GM19240 (cell line): ENCODE measurements around the gene RPUSD2.

ENCODE experiments used
- DNase-seq: peaks from one replicate; pipeline ENCODE4 v3.0.0; 2011; ENCODE audit warnings: low spot score; ENCODE audit not compliant: insufficient read length

Gene RPUSD2, protein sequence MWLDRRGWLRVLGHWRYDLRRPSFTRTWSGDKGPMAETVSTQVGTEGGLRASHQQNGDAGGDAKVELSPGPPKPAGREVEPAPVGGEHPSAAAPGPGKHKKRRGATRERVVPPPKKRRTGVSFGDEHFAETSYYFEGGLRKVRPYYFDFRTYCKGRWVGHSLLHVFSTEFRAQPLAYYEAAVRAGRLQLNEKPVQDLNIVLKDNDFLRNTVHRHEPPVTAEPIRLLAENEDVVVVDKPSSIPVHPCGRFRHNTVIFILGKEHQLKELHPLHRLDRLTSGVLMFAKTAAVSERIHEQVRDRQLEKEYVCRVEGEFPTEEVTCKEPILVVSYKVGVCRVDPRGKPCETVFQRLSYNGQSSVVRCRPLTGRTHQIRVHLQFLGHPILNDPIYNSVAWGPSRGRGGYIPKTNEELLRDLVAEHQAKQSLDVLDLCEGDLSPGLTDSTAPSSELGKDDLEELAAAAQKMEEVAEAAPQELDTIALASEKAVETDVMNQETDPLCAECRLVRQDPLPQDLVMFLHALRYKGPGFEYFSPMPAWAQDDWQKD

DNA sequence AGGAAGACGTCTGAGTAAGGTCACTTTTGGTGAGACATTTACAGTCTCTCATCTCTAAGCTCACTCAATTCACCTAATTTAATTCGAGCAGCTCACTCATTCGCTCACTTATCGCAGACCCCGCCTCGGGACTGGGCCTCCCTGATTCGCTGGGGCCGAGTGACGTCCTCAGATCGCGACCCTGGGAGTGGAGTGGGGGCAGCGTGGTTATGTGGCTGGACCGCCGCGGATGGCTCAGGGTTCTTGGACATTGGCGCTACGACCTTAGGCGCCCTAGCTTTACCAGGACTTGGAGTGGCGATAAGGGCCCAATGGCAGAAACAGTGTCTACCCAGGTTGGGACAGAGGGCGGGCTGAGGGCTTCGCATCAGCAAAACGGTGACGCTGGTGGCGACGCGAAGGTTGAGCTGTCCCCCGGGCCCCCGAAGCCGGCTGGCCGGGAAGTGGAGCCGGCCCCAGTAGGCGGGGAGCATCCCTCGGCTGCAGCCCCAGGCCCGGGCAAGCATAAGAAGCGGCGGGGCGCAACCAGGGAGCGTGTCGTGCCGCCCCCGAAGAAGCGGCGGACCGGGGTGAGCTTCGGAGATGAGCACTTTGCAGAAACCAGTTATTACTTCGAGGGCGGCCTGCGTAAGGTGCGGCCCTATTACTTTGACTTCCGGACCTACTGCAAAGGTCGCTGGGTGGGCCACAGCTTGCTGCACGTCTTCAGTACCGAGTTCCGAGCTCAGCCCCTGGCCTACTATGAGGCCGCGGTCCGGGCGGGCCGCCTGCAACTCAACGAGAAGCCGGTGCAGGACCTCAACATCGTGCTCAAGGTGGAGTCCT is at the start of gene RPUSD2:
TSS of gene RPUSD2 (plus strand) at position 171 of the 825 bp plus-strand sequence. CDS start at position 210, 39 bp downstream.
- DNase-seq: peak; percentile 76

DNA sequence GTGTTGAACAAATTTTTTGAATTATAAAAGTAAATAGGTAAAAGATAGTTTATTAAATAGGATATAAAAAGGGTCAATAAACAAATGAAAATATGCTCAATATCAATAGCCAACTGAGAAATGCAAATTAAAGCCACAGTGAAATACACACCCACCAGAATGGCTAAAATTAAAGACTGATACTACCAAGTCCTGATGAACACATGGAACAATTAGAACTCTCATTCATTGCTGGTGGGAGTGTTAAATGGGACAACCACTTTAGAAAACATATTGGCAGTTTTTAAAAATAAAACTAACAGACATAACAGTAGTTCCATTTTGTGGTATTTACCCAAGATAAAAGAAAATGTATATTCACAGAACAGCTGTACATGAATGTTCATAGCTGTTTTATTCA is 45.5 kb upstream of the RPUSD2 start:
- no peak for DNase-seq

DNA sequence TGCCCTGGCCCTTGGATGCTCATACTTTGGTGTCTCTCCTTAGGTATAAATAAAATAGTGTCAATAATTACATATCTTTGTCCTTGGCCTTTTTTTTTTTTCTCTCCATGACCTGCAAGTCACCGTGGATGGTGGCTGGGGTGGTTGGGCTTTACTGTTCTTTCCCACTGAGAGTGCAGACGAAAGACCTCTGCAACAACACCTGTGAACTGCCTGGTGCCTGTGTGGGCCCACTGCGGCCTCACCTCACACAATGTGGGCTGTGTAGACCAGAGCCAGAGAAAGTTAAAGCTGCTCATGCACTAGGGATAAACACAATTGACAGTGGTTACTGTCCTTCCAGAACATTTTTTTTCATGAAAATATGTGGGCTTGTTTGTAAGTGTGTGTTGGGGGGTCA is 43.2 kb upstream of the RPUSD2 start:
- no peak for DNase-seq

DNA sequence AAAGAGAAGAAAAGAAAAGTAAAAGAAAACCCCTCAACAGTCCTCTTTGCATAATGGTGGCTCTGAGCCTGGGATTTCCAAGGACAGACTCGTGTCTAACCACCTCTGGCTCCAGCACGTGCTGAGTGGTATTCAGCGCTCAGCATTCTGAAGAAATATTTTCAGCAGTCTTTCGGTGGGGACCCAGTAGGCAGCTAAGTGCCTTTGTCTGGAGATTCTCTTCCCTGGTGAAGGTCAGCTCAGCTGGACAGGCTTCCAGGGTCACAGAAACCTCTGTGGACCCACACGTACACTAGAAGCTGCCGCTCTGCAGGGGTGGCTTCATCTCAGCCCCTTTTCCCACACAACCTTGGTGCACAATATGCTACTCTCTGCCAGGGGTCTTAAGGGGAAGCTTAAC is 40.3 kb upstream of the RPUSD2 start:
- DNase-seq: no peak

DNA sequence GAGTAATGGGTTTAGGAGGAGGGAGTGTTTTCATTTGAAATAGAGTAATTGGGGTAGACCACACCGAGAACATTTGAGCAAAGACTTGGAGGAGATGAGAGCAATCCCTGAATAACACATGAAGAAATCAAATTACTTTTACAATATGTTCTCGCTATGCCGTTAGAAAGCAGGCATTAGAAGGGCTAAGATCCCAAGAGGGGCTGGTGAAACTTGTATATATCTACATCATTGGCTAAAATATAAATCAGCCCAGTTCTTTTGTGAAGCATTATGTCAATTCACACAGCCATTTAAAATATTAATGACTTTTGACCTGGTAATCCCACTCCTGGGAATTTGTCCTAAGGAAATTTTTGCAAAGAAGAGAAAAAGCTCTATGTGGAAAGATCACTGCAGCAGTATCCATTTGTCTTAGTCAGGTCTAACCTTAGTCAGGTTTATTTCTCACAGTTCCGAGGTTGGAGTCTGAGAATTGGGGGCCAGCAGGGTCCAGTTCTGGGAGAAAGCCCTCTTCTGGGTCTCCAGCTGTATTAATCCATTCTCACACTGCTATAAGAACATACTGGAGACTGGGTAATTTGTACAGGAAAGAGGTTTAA is 35.2 kb upstream of the RPUSD2 start:
- DNase-seq: no peak

DNA sequence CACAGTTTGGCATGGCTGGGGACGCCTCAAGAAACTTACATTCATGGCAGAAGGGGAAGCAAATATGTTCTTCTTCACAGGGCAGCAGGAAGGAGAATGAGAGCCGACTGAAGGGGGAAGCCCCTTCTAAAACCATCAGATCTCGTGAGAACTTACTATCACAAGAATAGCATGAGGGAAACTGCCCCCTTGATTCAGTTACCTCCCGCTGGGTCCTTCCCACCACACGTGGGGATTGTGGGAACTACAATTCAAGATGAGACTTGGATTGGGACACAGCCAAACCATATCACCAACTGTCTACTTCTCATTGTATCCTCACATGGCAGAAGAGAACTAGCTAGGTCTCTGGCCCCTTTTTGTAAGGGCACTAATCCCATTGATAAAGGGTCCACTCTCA is 34.7 kb upstream of the RPUSD2 start:
- DNase-seq: no peak

DNA sequence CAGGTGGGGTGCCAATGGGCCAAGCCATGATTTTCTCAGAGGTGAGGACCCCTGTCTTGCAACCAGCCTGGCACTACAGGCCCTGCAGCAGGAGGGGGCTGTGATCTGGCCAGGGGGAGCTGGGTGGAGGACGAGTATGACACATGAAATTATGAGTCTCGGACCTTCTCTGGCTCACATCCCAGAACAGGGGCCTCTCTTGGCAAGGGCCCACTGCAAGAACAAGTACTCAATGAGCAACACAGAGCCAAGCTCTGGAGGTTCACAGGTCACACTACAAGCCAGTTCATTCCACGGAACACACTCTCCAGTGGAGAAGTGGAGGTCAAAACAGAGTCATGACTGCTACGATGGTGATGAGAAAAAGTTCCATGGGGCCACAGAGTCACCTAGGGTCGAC is 32.6 kb upstream of the RPUSD2 start:
- DNase-seq: no peak

DNA sequence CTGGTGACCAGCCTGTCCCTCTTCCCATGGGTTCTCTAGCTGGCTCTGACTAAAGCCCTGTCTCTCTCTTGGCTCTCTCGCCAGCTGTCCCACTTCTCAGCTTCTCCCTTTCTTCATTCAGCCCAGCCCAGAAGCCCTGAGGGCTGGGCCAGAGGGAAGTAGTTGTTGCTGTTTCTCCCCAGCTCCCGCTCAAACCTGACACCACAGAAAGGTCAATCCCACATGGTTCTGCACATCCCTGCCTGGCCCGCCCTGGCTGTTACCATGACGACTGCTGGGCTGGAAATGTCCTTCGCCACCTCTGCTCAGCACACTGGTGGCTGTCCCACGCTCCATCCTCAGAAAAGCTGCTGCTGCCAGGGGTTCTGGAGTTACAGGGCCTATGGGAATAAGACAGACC is 30.1 kb upstream of the RPUSD2 start:
- no peak for DNase-seq

DNA sequence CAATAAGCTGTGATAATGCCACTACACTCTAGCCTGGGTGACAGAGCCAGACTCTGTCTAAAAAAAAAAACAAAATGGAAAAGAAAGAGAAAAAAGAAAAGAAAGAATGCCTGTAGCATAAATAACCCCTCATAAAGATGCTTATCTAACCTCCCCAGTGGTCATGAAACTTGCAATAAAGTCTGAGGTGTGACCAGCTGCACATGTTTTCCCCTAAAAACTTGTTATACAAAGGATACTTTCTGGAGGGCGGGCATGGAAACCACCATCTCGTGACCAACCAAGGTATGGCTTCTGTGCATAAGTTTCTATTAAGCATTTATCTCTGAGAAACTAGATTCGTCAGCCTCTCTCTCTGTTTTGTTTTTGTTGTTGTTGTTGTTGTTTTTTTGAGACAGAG is 26.0 kb upstream of the RPUSD2 start:
- no peak for DNase-seq

DNA sequence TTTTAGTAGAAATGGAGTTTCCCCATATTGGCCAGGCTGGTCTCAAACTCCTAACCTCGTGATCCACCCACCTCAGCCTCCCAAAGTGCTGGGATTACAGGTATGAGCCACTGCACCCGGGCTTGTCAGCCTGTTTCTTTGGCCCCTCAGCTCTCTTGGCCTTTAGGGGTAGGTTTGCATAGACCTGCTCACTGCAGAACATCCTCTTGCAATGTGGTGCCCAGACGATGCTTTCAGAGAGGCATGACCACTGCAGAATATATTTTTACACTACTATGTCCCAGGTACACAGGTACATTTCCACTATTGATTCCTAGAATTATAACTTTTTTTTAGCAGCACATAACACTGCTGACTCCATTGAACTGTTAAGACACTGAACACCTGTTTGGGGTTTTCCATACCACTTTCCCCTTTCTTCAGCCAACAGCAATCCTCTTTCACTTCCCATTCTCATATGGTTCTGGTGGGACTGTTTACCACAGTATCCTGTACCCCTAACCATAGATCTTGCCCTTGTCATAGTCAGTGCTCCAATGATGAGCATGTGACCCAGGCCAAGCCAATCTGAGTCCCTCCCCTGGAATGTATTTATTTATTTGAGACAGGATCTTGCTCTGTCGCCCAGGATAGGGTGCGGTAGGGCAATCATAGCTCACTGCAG is 25.3 kb upstream of the RPUSD2 start:
- peak; percentile 21 for DNase-seq

DNA sequence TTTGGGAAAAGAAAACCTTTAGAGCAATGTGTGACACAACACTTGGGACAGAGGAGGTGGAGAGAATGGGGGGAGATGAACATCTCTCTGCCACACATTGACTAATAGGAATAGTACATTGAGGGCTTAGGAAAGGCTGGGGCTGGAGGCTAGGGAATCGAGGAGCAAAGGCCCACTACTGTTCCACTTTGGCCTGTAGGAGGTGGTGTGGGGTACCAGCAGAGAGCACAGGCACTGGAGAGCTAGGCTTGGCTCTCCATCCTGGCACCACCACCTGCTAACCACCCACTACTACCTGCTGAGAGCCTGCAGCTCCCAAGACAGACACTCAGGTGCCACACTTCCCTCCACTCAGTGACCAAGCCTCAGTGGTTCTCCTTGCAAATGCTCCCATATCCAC is 23.6 kb upstream of the RPUSD2 start:
- no peak for DNase-seq

DNA sequence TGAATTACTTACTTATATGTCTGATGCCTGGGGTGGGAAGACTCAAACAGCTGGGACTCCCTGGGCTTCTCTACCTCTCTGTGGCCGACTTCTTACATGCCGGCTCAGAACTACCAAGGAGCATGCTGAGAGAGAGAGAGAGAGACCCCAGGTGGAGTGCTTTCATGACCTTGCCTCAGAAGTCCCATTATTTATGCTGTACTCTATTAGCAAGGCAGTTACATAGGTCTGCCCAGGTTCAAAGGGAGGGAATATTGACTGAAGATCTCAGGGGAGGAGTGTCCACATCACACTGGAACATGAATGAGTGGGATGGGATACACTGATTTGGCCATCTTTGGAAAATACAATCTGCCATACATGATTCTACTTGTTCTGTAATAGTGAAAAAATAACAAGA is 20.5 kb upstream of the RPUSD2 start:
- DNase-seq: no peak

DNA sequence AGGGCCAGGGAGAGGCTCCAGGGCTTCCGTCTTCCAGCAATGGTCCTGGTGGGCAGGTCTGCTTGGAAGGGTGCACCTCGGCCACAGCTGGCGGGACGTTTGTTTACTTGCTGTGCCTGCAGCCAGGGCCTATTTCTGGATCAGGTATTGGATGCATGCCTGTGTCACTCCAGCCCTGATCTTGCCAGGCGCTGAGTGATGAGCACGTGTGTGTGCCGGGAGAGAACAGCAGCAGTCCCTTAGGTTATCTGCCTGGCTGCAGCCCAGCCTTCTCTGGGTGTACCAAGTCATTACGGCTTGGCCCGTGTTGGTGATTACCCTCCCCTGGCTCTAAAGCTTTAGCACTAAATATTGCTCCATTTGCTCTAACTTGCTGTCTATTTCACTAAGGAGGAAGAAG is 19.2 kb upstream of the RPUSD2 start:
- DNase-seq: no peak

DNA sequence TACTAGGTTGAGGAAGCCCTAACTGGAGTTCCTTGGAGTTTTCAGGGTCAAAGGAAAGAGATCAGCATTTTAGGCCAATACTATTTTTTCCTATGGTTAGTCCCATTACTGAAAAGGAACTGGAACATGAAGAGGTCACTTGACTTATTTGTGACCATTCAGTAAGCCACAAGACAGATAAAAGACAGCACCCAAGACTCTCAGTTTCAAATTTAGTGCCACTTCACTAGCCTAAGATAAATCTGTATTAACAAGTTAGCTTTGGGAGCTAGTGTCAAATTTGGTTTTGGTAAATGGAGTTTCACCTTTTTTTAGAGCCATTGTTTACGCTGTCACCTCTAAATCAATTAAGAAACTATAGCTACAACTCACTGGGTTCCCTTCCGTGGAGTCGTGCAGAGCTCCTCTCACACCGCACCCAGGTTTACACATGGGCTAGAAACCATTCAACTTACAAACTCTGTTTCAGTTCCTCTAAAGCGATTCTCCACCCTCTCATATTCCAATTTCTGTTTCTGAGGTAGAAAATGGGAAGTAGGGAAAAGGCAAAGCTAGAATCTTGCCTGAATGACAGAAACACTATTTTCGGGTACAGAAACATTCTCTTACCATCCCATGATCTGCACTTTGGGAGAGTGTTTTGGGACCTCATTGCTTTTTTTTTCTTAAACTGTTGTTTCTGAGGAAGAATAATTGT is 18.6 kb upstream of the RPUSD2 start:
- peak; percentile 48 for DNase-seq

DNA sequence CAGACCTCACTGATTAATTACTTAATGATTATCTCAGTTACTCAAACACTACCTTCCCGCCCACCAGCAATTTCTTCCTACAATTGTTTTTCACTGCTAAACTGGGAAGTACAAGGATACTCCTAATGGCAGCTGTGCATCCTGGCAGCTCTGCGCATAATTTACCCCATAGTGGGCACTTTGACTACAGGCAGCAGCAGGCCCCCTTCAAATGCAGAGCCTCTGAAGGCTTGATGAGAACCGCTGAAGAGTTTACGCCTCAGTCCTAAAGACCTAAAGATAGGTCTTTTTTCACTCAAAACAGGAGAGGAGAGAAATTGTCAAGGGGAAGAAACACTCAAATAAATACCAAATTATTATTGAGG is 15.0 kb upstream of the RPUSD2 start:
- no peak for DNase-seq

DNA sequence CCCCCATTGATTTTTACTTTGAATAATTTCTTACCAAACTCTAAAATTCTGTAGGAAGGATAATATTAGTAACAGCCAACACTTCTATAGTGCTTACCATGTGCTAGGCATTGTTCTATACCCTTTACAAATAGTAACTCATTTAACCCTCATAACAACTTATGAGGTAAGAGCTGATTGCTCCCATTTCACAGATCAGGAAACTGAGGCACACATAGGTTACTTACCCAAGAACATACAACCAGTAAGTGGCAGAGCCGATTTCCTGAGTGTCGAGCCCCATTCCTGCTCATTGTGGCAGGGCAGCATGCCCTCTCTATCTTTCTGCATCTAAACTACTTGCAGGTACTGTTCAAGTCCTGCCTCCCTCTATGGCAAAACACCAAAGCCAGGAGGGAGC is 13.2 kb upstream of the RPUSD2 start:
- no peak for DNase-seq

DNA sequence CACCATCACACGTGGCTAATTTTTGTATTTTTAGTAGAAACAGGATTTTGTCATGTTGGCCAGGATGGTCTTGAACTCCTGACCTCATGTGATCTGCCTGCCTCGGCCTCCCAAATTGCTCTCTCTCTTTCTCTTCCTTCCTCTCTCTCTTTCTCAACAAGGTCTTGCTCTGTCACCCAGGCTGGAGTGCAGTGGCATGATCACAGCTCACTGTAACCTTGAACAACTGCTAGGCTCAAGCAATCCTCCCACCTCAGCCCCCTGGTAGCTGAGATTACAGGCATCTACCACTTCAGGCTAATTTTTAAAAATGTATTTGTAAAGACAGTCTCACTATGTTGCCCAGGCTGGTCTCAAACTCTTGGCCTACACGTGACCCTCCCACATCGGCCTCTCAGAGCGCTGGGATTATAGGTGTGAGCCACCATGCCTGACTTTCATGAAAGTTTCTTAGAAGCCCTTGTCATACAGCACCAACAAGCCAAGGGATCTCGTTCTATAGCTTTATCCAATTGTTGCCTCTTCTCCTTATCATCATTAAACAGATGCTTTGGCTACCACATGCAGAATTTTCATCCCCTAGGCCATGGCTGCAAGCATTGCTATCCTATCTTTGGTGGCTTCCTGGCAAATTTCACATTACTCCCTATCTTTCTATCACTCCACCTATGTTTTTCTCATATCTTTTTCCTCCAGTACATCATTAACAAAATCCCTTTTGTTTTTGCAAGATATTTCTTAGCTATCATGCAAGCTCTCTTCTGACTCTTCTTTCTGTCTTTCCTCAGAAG is 10.0 kb upstream of the RPUSD2 start:
- no peak for DNase-seq

DNA sequence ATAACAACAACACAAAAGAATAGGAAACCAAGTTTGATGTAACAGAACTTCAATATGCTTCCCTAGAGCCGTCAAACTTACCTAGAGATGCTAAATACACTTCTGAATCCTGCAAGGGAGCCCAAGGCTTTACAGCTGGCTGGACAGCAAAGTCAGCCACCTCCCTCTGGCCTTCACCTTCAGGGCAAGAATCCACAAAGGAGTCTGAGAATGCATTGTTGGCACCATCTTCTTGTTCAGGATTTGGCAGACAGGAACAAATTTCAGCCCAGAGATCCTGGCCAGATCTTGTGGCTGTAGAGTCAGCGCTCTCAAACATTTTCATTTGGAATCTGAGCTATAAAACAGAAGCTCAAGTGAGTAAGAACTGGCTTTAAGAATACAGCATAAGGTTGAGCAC is 6.4 kb upstream of the RPUSD2 start:
- no peak for DNase-seq

DNA sequence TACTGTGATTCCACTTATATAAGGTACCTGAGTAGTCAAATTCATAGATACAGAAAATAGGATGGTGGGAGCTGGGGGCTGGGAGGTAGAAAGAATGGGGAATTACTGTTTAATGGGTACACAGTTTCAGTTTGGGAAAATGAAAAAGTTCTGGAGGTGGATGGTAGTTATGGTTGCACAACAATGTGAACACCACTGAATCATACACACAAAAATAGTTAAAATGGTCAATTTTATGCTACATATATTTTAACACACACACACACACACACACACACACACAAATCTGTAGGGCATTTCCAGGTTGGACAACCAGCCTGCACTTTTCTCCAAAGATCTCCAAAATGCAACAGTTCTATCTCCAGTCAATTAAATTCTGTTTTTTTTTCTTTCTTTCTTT is 5.7 kb upstream of the RPUSD2 start:
- no peak for DNase-seq
